GM12801 (cell line): ENCODE measurements around the gene FN1.

ENCODE experiments used
- TF ChIP-seq, protein P1 (sequence below): IDR thresholded peaks from one replicate; pipeline ENCODE4 v1.5.1; 2011; ENCODE audit warnings: control low read depth; ENCODE audit not compliant: insufficient read length; ENCODE audit errors: extremely low read depth

The FN1 gene

DNA sequence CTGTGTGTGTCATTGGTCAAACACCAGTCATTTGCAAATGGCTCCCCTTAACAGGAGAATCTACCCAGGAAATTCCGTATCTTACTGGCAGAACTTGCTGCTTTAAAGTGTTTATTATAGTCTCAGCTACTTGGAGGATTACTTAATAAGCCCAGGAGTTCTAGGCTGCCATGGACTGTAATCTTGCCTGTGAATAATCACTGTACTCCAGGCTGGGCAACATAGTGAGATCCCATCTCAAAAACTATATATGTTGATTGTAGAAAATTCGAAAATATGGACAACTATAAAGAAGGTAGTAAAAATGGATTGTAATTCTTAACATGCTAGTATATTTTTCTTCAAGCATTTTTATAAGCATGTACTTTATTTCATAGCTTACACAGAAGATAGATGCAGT, 119.5 kb downstream of the FN1 start:
- TF ChIP-seq, protein P1, sequence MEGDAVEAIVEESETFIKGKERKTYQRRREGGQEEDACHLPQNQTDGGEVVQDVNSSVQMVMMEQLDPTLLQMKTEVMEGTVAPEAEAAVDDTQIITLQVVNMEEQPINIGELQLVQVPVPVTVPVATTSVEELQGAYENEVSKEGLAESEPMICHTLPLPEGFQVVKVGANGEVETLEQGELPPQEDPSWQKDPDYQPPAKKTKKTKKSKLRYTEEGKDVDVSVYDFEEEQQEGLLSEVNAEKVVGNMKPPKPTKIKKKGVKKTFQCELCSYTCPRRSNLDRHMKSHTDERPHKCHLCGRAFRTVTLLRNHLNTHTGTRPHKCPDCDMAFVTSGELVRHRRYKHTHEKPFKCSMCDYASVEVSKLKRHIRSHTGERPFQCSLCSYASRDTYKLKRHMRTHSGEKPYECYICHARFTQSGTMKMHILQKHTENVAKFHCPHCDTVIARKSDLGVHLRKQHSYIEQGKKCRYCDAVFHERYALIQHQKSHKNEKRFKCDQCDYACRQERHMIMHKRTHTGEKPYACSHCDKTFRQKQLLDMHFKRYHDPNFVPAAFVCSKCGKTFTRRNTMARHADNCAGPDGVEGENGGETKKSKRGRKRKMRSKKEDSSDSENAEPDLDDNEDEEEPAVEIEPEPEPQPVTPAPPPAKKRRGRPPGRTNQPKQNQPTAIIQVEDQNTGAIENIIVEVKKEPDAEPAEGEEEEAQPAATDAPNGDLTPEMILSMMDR, result no peak

DNA sequence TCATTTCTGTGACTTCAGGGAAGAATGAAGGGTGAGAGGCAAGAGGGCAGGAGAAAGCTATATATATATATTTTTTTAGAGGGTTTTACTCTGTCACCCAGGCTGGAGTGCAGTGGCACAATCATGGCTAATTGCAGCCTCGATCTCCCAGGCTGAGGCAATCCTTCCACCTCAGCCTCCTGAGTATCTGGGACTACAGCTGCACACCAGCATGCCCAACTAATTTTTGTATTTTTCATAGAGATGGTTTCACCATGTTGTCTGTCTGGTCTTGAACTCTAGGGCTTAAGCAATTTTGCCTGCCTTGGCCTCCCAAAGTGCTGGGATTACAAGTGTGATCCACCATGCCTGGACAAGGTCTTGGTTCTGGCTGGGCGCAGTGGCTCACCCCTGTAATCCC, 120.6 kb downstream of the FN1 start:
- TF ChIP-seq, protein P1, result no peak

DNA sequence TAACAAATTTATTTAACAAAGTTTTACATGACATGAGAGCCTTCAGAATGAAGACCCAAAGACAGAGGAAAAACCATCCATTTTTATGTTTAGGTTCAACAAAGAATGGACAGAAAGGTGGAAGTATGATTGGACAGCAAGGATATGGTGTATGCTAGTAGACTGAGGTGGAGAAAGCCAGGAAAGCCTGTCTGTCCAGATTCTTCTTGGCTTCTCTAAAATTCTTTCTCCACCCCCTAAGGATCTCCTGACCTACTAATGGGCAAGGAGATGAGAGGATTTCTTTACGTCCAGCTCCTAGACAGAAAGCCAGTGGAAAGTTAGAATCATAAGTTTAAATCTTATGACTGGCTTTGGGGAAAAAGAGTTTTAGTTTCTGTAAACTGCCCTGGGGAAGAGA, 121.0 kb downstream of the FN1 start:
- TF ChIP-seq, protein P1, result no peak

DNA sequence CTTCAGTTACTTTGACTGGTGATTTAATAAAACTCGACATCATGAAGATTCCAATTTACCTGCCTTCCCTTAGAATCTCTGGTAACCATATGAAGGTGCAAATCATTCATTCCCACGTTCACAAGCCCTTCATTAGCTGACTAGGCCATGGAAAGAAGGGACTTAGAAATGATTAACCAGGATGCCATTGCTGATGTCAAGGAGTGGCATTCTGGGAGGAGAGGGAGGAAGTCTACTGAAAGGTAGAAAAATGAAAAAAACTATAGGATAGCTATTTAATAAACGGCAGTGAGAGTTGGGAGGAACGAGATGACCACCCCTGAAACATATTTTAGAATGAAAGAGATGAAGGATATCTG, 122.6 kb downstream of the FN1 start:
- TF ChIP-seq, protein P1, result no peak

- TF ChIP-seq, protein P1, result no peak
These were observed 124.1 kb downstream of the FN1 start, which contains the start of gene ATIC for GRCh38 chr2:215311625-215312396. Gene ATIC (plus strand): TSS chr2:215312059. CDS start chr2:215312143, 84 bp downstream.
